Measurements from ENCODE around the gene C3orf33.

DNA sequence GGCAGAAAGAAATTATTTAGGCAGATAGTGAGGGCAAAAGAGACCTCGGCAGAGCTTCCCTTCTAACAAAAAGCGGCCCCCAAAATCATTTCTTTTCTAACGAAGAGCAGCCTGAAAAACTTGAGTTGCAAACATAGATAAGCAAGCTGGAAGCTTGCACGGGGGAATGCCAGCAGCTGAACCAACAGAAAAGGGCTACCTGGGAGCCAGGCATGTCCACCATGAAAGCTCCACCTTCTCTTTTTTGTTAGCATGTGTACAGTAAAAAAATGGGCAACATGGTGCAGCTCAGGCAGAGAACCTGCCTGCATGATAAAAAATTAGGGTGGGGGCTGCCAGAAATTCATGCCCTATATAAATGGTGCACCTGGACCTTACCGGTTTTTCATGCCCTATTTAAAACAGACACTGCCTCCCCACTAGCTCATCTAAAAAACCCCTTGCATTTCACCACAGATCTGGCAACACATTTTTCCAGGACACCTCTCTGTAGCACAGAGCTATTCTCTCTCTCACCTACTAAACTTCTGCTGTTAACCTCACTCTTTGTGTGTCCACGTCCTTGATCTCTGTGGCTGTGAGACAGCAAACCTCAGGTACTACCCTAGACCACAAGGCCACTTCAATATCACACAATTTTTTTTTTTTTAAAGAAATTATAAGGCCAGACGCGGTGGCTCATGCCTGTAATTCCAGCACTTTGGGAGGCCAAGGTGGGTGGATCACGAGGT, 29.4 kb upstream of the C3orf33 start:
- TF ChIP-seq POLR2A (IDR thresholded peaks at IDR 0.05; ENCODE audit: low read length) (no peak), GATA1 (IDR thresholded peaks at IDR 0.05; ENCODE audit: low read depth, low read length) (no peak)

Measured in erythroblast (primary cell).